SK-N-SH (cell line): Measurements from ENCODE around the gene TNFAIP1. TPM values are rescaled to one million over a fixed set of nuclear protein-coding genes. Genes with fewer than 3 reads are reported as not detected.

Experiments used
- CTCF ChIA-PET: fragments of 300-600, 350-600 bp; formaldehyde crosslinking; extraction: SDS; loops from one replicate; lab custom pipeline; 2021; lab: Yijun Ruan, JAX
- POLR2A ChIA-PET: fragments of 350-600 bp; sonication (Branson Sonifier 250); formaldehyde crosslinking; extraction: SDS; loops from one replicate; lab custom pipeline; 2020; ENCODE audit warnings: antibody characterized with exemption, inconsistent platforms; lab: Yijun Ruan, JAX
- DNase-seq: peaks from one replicate; pipeline ENCODE4 v3.0.0; 2012
- H2AFZ ChIP-seq: fragments of 200-600 bp; sonication (generic); 2 replicates; pipeline ENCODE4 v1.8.1; 2016; ENCODE audit warnings: antibody characterized with exemption, mild to moderate bottlenecking, low read depth
- H3F3A ChIP-seq: fragments of 200-600 bp; sonication (generic); replicated peaks from 2 replicates; pipeline ENCODE3; 2016; ENCODE audit warnings: antibody characterized with exemption, mild to moderate bottlenecking; ENCODE audit not compliant: insufficient read depth
- H3K27ac ChIP-seq, 2 experiments: fragments of 200-500 bp in 1 of 2; fragments of 200-600 bp in 1 of 2; sonication (Bioruptor generic) in 1 of 2; sonication (generic), shearing (Covaris generic) in 1 of 2; 2 replicates each; pipeline versions ENCODE4 v1.5.1 to v1.6.1; 2014 to 2016; ENCODE audit warnings: low read depth in 2 of 2, inconsistent platforms in 1 of 2, low read length in 1 of 2, mild to moderate bottlenecking in 1 of 2, mixed read lengths in 1 of 2
- H3K27me3 ChIP-seq: fragments of 200-600 bp; sonication (generic), shearing (Covaris generic); 2 replicates; pipeline ENCODE4 v1.6.1; 2016; ENCODE audit warnings: mixed run types; ENCODE audit not compliant: insufficient read depth
- H3K36me3 ChIP-seq, 2 experiments: fragments of 200-500 bp in 1 of 2; fragments of 200-600 bp in 1 of 2; sonication (Bioruptor generic) in 1 of 2; sonication (generic) in 1 of 2; replicated peaks in 1 of 2; 2 replicates each; pipeline versions ENCODE3 to v1.5.1; 2014 to 2016; ENCODE audit warnings: low read length in 1 of 2, mild to moderate bottlenecking in 1 of 2; ENCODE audit not compliant: insufficient read depth in 2 of 2, control insufficient read depth in 1 of 2
- H3K4me1 ChIP-seq, 2 experiments: fragments of 200-500 bp in 1 of 2; fragments of 200-600 bp in 1 of 2; sonication (Bioruptor generic) in 1 of 2; sonication (generic), shearing (Covaris generic) in 1 of 2; 2 replicates each; pipeline versions ENCODE4 v1.5.1 to v1.6.1; 2014 to 2016; ENCODE audit warnings: low read depth in 1 of 2, low read length in 1 of 2, mixed run types in 1 of 2; ENCODE audit not compliant: insufficient read depth in 2 of 2, control insufficient read depth in 1 of 2
- H3K4me2 ChIP-seq: fragments of 200-600 bp; sonication (generic), shearing (Covaris generic); 2 replicates; pipeline ENCODE4 v1.6.1; 2017; ENCODE audit warnings: mixed run types
- H3K4me3 ChIP-seq, 2 experiments: fragments of 200-500 bp in 1 of 2; fragments of 200-600 bp in 1 of 2; sonication (Bioruptor generic) in 1 of 2; sonication (generic), shearing (Covaris generic) in 1 of 2; 2 replicates each; pipeline versions ENCODE4 v1.5.1 to v1.8.1; 2014 to 2016; ENCODE audit warnings: low read depth in 2 of 2, inconsistent platforms in 1 of 2, low read length in 1 of 2, mild to moderate bottlenecking in 1 of 2, mixed read lengths in 1 of 2, moderate library complexity in 1 of 2
- H3K79me2 ChIP-seq: fragments of 200-600 bp; sonication (generic); 2 replicates; pipeline ENCODE4 v1.8.1; 2017; ENCODE audit warnings: mild to moderate bottlenecking; ENCODE audit not compliant: insufficient read depth
- H3K9ac ChIP-seq: fragments of 200-600 bp; sonication (generic); 2 replicates; pipeline ENCODE4 v1.6.1; 2017; ENCODE audit warnings: mixed run types
- H3K9me2 ChIP-seq: fragments of 200-600 bp; sonication (generic); 2 replicates; pipeline ENCODE4 v1.6.1; 2017; ENCODE audit warnings: mixed run types
- H3K9me3 ChIP-seq: fragments of 200-600 bp; sonication (generic); 2 replicates; pipeline ENCODE4 v1.6.1; 2017; ENCODE audit warnings: mixed run types, mild to moderate bottlenecking, moderate library complexity
- H4K20me1 ChIP-seq: fragments of 200-600 bp; sonication (generic); 2 replicates; pipeline ENCODE4 v1.6.1; 2017; ENCODE audit warnings: mild to moderate bottlenecking, mixed run types; ENCODE audit not compliant: insufficient read depth
- FOXJ3 ChIP-seq: sonication (generic); formaldehyde crosslinking; IDR thresholded peaks from 2 replicates; pipeline ENCODE4 v1.5.1; 2020; ENCODE audit warnings: mild to moderate bottlenecking, missing genetic modification reagents
- FOXM1 ChIP-seq: IDR thresholded peaks from 2 replicates; pipeline ENCODE4 v1.4.0; 2012; ENCODE audit warnings: low read depth, mild to moderate bottlenecking
- GABPA ChIP-seq: IDR thresholded peaks from 2 replicates; pipeline ENCODE4 v1.4.0; 2012; ENCODE audit warnings: low read depth, mild to moderate bottlenecking
- GATA2 ChIP-seq: sonication (generic); formaldehyde crosslinking; IDR thresholded peaks from 2 replicates; pipeline ENCODE4 v1.5.0; 2020; ENCODE audit warnings: mild to moderate bottlenecking, missing genetic modification reagents
- MEF2A ChIP-seq: IDR thresholded peaks from 2 replicates; pipeline ENCODE4 v1.4.0; 2012; ENCODE audit warnings: low read depth, borderline replicate concordance
- MXI1 ChIP-seq: IDR thresholded peaks from 2 replicates; pipeline ENCODE4 v1.6.1; 2012; ENCODE audit warnings: mild to moderate bottlenecking, low read depth, low read length, improper control_type of control experiment
- NFIC ChIP-seq: IDR thresholded peaks from 2 replicates; pipeline ENCODE4 v1.4.0; 2012; ENCODE audit warnings: borderline replicate concordance
- NRF1 ChIP-seq: IDR thresholded peaks from 2 replicates; pipeline ENCODE4 v1.6.1; 2012; ENCODE audit warnings: low read depth, mild to moderate bottlenecking, low read length
- RAD21 ChIP-seq: IDR thresholded peaks from 2 replicates; pipeline ENCODE4 v1.6.1; 2012; ENCODE audit warnings: mild to moderate bottlenecking, low read length
- RCOR1 ChIP-seq: fragments of 150-350 bp; IDR thresholded peaks from 2 replicates; pipeline ENCODE4 v1.6.1; 2017; ENCODE audit warnings: antibody characterized with exemption, low read length
- REST ChIP-seq: IDR thresholded peaks from 2 replicates; pipeline ENCODE4 v1.6.1; 2012; ENCODE audit warnings: mild to moderate bottlenecking, low read depth, low read length, moderate library complexity
- RFX5 ChIP-seq: IDR thresholded peaks from 2 replicates; pipeline ENCODE4 v1.6.1; 2012; ENCODE audit warnings: mild to moderate bottlenecking, improper control_type of control experiment, low read length
- SMC3 ChIP-seq: IDR thresholded peaks from 2 replicates; pipeline ENCODE4 v1.6.1; 2012; ENCODE audit warnings: low read depth, low read length, improper control_type of control experiment
- TAF1 ChIP-seq: IDR thresholded peaks from 2 replicates; pipeline ENCODE4 v1.6.1; 2012; ENCODE audit warnings: low read depth, mild to moderate bottlenecking, low read length, moderate library complexity, borderline replicate concordance
- TCF12 ChIP-seq: IDR thresholded peaks from 2 replicates; pipeline ENCODE4 v1.4.0; 2012
- TEAD4 ChIP-seq: IDR thresholded peaks from 2 replicates; pipeline ENCODE4 v1.4.0; 2012; ENCODE audit warnings: mild to moderate bottlenecking, borderline replicate concordance; ENCODE audit not compliant: insufficient read depth
- YY1 ChIP-seq: IDR thresholded peaks from 2 replicates; pipeline ENCODE4 v1.4.0; 2012; ENCODE audit warnings: low read depth, mild to moderate bottlenecking
- WGBS: methylation state at CpG from one replicate; pipeline ENCODE4 v1.1.6; 2017; ENCODE audit warnings: low lambda C conversion rate; 5-methylcytosine and 5-hydroxymethylcytosine counted together
- polyA plus RNA-seq, 3 experiments: library from polyadenylated mRNA; depleted of rRNA; stranded (reverse); fragments of >200 nt; gene quantifications; 2 replicates each; pipeline ENCODE4 v1.2.3, GENCODE V29; 2012
- TF ChIP-seq, protein P1 (sequence below): IDR thresholded peaks from 2 replicates; pipeline ENCODE4 v1.4.0; 2012; ENCODE audit warnings: low read depth
- TF ChIP-seq, protein P2 (sequence below): IDR thresholded peaks from 2 replicates; pipeline ENCODE4 v1.4.0; 2012; ENCODE audit warnings: low read depth, borderline replicate concordance
- TF ChIP-seq, protein P3 (sequence below): fragments of 200-600 bp; sonication (generic); IDR thresholded peaks from 2 replicates; pipeline ENCODE4 v1.6.1; 2017; ENCODE audit warnings: antibody characterized with exemption, mild to moderate bottlenecking, moderate library complexity
- TF ChIP-seq, protein P4 (sequence below): fragments of 150-350 bp; IDR thresholded peaks from 2 replicates; pipeline ENCODE4 v1.6.1; 2017; ENCODE audit warnings: antibody characterized with exemption, low read length, low read depth, borderline replicate concordance

The TNFAIP1 gene
- polyA plus RNA-seq, 1 of the 3 experiments (the other 2 are of a cell fraction): 52.0 TPM

- H3K4me1 ChIP-seq: peaks cover 9 to 23% of the 10 kb centered on the region in 2 experiments
- no peaks in the 10 kb centered on the region for H3K27me3 ChIP-seq
- no peak overlapping the region; a peak in 1 of 4 replicates for H3K27ac ChIP-seq
- H3K4me2 ChIP-seq: no peak overlapping the region
- H3K4me3 ChIP-seq: no peak overlapping the region
- no peak for DNase-seq
- 77% methylated on average over 3 of the region's 3 CpGs for WGBS
- peaks cover 67 to 77% of the 10 kb centered on the region in 2 experiments for H3K36me3 ChIP-seq
- H3F3A ChIP-seq: peaks cover 43% of the 10 kb centered on the region
- H2AFZ ChIP-seq: no peak overlapping the region
- H3K9me3 ChIP-seq: no peaks in the 10 kb centered on the region
- ChIA-PET CTCF (no interaction called here), POLR2A (interaction anchor here (0.6 to 2.9 kb wide), 3 partner anchors 9 to 308 kb away, joined by 3 to 15 read pairs (median 10); partner anchors contain the start of genes IFT20, POLDIP2 and TNFAIP1)
- no peaks in the 10 kb centered on the region for H3K9me2 ChIP-seq
- TF ChIP-seq RFX5 (no peak), GABPA (no peak), NFIC (no peak), REST (no peak), GATA2 (CRISPR knock-in tag) (no peak), TAF1 (no peak), SMC3 (no peak), RCOR1 (no peak), FOXM1 (no peak), YY1 (no peak), TCF12 (no peak)
- TF ChIP-seq, protein P1, sequence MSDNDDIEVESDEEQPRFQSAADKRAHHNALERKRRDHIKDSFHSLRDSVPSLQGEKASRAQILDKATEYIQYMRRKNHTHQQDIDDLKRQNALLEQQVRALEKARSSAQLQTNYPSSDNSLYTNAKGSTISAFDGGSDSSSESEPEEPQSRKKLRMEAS: no peak
- TF ChIP-seq, protein P2, sequence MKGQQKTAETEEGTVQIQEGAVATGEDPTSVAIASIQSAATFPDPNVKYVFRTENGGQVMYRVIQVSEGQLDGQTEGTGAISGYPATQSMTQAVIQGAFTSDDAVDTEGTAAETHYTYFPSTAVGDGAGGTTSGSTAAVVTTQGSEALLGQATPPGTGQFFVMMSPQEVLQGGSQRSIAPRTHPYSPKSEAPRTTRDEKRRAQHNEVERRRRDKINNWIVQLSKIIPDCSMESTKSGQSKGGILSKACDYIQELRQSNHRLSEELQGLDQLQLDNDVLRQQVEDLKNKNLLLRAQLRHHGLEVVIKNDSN: no peak
- H3K79me2 ChIP-seq: peaks cover 7% of the 10 kb centered on the region; the same call in 1 of the 2 replicates
- H3K9ac ChIP-seq: no peak overlapping the region
- no peaks in the 10 kb centered on the region for H4K20me1 ChIP-seq
Observed at GRCh38 chr17:28348979-28349378, 13.4 kb downstream of the TNFAIP1 start.

GRCh38 chr17:28350271-28350670 is 14.7 kb downstream of the TNFAIP1 start:
- no peaks in the 10 kb centered on the region for H3K27me3 ChIP-seq
- no peaks in the 10 kb centered on the region for H3K9me2 ChIP-seq
- no peak overlapping the region for H3K27ac ChIP-seq
- H3K4me2 ChIP-seq: no peak overlapping the region
- H3K4me3 ChIP-seq: no peak overlapping the region
- H4K20me1 ChIP-seq: no peaks in the 10 kb centered on the region
- no peak overlapping the region for H2AFZ ChIP-seq
- peaks cover 11% of the 10 kb centered on the region; the same call in 1 of the 2 replicates for H3K79me2 ChIP-seq
- H3K4me1 ChIP-seq: peaks cover 9 to 22% of the 10 kb centered on the region in 2 experiments
- POLR2A ChIA-PET: no interaction called here
- WGBS: 99% methylated on average over 7 of the region's 7 CpGs
- no peak overlapping the region for H3K9ac ChIP-seq
- peaks cover 36% of the 10 kb centered on the region for H3F3A ChIP-seq
- no peaks in the 10 kb centered on the region for H3K9me3 ChIP-seq
- CTCF ChIA-PET: no interaction called here
- H3K36me3 ChIP-seq: peaks cover 66 to 73% of the 10 kb centered on the region in 2 experiments
- DNase-seq: no peak
- TF ChIP-seq YY1 (no peak), NRF1 (no peak), MXI1 (no peak), TCF12 (no peak), TEAD4 (no peak), MEF2A (no peak), RAD21 (no peak), FOXJ3 (CRISPR knock-in tag) (no peak)
- TF ChIP-seq, protein P3, sequence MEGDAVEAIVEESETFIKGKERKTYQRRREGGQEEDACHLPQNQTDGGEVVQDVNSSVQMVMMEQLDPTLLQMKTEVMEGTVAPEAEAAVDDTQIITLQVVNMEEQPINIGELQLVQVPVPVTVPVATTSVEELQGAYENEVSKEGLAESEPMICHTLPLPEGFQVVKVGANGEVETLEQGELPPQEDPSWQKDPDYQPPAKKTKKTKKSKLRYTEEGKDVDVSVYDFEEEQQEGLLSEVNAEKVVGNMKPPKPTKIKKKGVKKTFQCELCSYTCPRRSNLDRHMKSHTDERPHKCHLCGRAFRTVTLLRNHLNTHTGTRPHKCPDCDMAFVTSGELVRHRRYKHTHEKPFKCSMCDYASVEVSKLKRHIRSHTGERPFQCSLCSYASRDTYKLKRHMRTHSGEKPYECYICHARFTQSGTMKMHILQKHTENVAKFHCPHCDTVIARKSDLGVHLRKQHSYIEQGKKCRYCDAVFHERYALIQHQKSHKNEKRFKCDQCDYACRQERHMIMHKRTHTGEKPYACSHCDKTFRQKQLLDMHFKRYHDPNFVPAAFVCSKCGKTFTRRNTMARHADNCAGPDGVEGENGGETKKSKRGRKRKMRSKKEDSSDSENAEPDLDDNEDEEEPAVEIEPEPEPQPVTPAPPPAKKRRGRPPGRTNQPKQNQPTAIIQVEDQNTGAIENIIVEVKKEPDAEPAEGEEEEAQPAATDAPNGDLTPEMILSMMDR: no peak
- TF ChIP-seq, protein P4, sequence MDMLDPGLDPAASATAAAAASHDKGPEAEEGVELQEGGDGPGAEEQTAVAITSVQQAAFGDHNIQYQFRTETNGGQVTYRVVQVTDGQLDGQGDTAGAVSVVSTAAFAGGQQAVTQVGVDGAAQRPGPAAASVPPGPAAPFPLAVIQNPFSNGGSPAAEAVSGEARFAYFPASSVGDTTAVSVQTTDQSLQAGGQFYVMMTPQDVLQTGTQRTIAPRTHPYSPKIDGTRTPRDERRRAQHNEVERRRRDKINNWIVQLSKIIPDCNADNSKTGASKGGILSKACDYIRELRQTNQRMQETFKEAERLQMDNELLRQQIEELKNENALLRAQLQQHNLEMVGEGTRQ: no peak
